Ascending aorta (tissue), 2 donors: ENCODE data around the gene SNCG. TPM values are rescaled to one million over a fixed set of nuclear protein-coding genes. Genes with fewer than 3 reads are reported as not detected.
"Not testable (repeated sequence)": the region's sequence is repeated elsewhere in the genome, so short reads cannot be mapped to it uniquely, and the experiment has no call there.

Experiments used
- DNase-seq, 2 donors: peaks; one replicate each; pipeline ENCODE4 v3.0.0-alpha.2; 2019; ENCODE audit warnings: low spot score in 2 of 2
- H3K27ac ChIP-seq, 2 donors: fragments of 200-600 bp; sonication (generic); one replicate each; pipeline ENCODE4 v1.5.1; 2016 to 2017; ENCODE audit warnings: mild to moderate bottlenecking in 1 of 2
- H3K27me3 ChIP-seq: fragments of 200-600 bp; sonication (generic); one replicate; pipeline ENCODE4 v1.5.1; 2017
- H3K36me3 ChIP-seq, 2 donors: fragments of 200-600 bp; sonication (generic); one replicate each; pipeline ENCODE4 v1.5.1; 2016
- H3K4me1 ChIP-seq, 2 donors: fragments of 200-600 bp; sonication (generic); one replicate each; pipeline ENCODE4 v1.5.1; 2016 to 2017; ENCODE audit warnings: mild to moderate bottlenecking in 1 of 2
- H3K4me3 ChIP-seq, 2 donors: fragments of 200-600 bp; sonication (generic); one replicate each; pipeline ENCODE4 v1.5.1; 2016 to 2017; ENCODE audit warnings: mild to moderate bottlenecking in 1 of 2
- H3K9me3 ChIP-seq, 2 donors: fragments of 200-600 bp; sonication (generic); one replicate each; pipeline ENCODE4 v1.5.1; 2016
- CTCF ChIP-seq, 3 experiments: fragments of 200-600 bp in 2 of 3; fragments of 450-650 bp in 1 of 3; sonication (generic) in 2 of 3; IDR thresholded peaks; one replicate each; pipeline ENCODE4 v1.5.1; 2016 to 2019; ENCODE audit warnings: antibody characterized with exemption in 3 of 3, mild to moderate bottlenecking in 1 of 3, moderate library complexity in 1 of 3
- intact Hi-C: fragments of 100-400 bp; cut with DNase I; formaldehyde crosslinking; loops from one replicate; pipeline ENCODE4 v1.15.1; 2023
- total RNA-seq: library from RNA; depleted of rRNA; stranded (reverse); fragments of >200 nt; gene quantifications from one replicate; pipeline ENCODE4 v1.1.0, GENCODE V29; 2016

SNCG gene
- total RNA-seq, 1 donor from 2014 or later: 250 TPM

GRCh38 chr10:86931872-86932271 lies 26.5 kb upstream of the SNCG start:
- Histone ChIP-seq H3K9me3 (no peaks in the 10 kb centered on the region), H3K27ac (peak overlapping the region; percentile 8 to 9), H3K4me3 (no peak overlapping the region), H3K4me1 (peaks cover 0 to 7% of the 10 kb centered on the region in 2 donors), H3K27me3 (no peaks in the 10 kb centered on the region), H3K36me3 (peaks cover 12 to 34% of the 10 kb centered on the region in 2 donors)
- TF ChIP-seq CTCF (IDR thresholded peaks at IDR 0.05): no peak
- intact Hi-C loops: no loop called here
- DNase-seq: no peak

- Histone ChIP-seq H3K27me3 (no peaks in the 10 kb centered on the region), H3K4me1 (no peaks in the 10 kb centered on the region), H3K9me3 (no peaks in the 10 kb centered on the region), H3K4me3 (no peak overlapping the region), H3K27ac (peak overlapping the region in 1 of 2 donors; percentile 8), H3K36me3 (peaks cover 12 to 34% of the 10 kb centered on the region in 2 donors)
- intact Hi-C loops: no loop called here
- TF ChIP-seq CTCF (IDR thresholded peaks at IDR 0.05): no peak
- DNase-seq: no peak
Measured at GRCh38 chr10:86932674-86933073, 25.7 kb upstream of the SNCG start.

GRCh38 chr10:86934162-86934711 lies 24.2 kb upstream of the SNCG start:
- H3K4me3 ChIP-seq, H3K9me3 ChIP-seq, DNase-seq, intact Hi-C loops, H3K27ac ChIP-seq, H3K27me3 ChIP-seq, H3K4me1 ChIP-seq: not testable (repeated sequence)
- peaks cover 12 to 27% of the 10 kb centered on the region in 2 donors for H3K36me3 ChIP-seq

GRCh38 chr10:86936661-86937501 lies 21.5 kb upstream of the SNCG start:
- intact Hi-C loops: no loop called here
- DNase-seq: peak in 1 of 2 donors; percentile 66
- H3K9me3 ChIP-seq: no peaks in the 10 kb centered on the region
- no peak overlapping the region for H3K4me3 ChIP-seq
- peaks cover 0 to 10% of the 10 kb centered on the region in 2 donors for H3K4me1 ChIP-seq
- H3K27me3 ChIP-seq: no peaks in the 10 kb centered on the region
- H3K36me3 ChIP-seq: peaks cover 0 to 5% of the 10 kb centered on the region in 2 donors
- no peak for TF ChIP-seq CTCF (IDR thresholded peaks at IDR 0.05)
- H3K27ac ChIP-seq: peak overlapping the region; percentile 49 to 50

- peak in 1 of 2 donors; percentile 62 for DNase-seq
- TF ChIP-seq CTCF (IDR thresholded peaks at IDR 0.05): no peak
- Histone ChIP-seq H3K27ac (peak overlapping the region in 1 of 2 donors; percentile 56), H3K9me3 (no peaks in the 10 kb centered on the region), H3K36me3 (peaks cover 0 to 5% of the 10 kb centered on the region in 2 donors), H3K4me3 (no peak overlapping the region), H3K27me3 (no peaks in the 10 kb centered on the region), H3K4me1 (peaks cover 0 to 10% of the 10 kb centered on the region in 2 donors)
- intact Hi-C loops: no loop called here
Measured at GRCh38 chr10:86937502-86938154, 20.8 kb upstream of the SNCG start.

- peak in 1 of 2 donors; percentile 62 for DNase-seq
- Histone ChIP-seq H3K27ac (peak overlapping the region in 1 of 2 donors; percentile 56), H3K4me1 (peaks cover 0 to 12% of the 10 kb centered on the region in 2 donors), H3K9me3 (no peaks in the 10 kb centered on the region), H3K27me3 (no peaks in the 10 kb centered on the region), H3K4me3 (no peak overlapping the region), H3K36me3 (peaks cover 0 to 5% of the 10 kb centered on the region in 2 donors)
- intact Hi-C loops: no loop called here
- no peak for TF ChIP-seq CTCF (IDR thresholded peaks at IDR 0.05)
Measured at GRCh38 chr10:86938260-86938659, 20.1 kb upstream of the SNCG start.

- H3K4me1 ChIP-seq: peaks cover under 1 to 18% of the 10 kb centered on the region in 2 donors
- H3K36me3 ChIP-seq, H3K9me3 ChIP-seq, H3K27me3 ChIP-seq, H3K4me3 ChIP-seq, H3K27ac ChIP-seq: not testable (repeated sequence)
- DNase-seq: peak in 1 of 2 donors; percentile 59
- intact Hi-C loops: loop anchor here (5.0 kb wide), 1 partner anchor 117 kb away; no protein-coding TSS in a partner anchor
Measured at GRCh38 chr10:86940076-86940475, 18.3 kb upstream of the SNCG start.
